Mucosa of descending colon (tissue), 3 donors: ENCODE data around the gene SSB. TPM values are rescaled to one million over a fixed set of nuclear protein-coding genes. Genes with fewer than 3 reads are reported as not detected.
"Not testable (repeated sequence)": the region's sequence is repeated elsewhere in the genome, so short reads cannot be mapped to it uniquely, and the experiment has no call there.

Experiments
- ATAC-seq: fragments of 200-7000 bp; cut with Tn5 transposase; one replicate; pipeline ENCODE4 v1.9.1; 2020; ENCODE audit warnings: mild to moderate bottlenecking, moderate library complexity
- DNase-seq, 3 donors: peaks; one replicate each; pipeline ENCODE4 v3.0.0-alpha.2; 2020
- H3K36me3 ChIP-seq: fragments of 200-600 bp; one replicate; pipeline ENCODE4 v1.8.0; 2021; ENCODE audit warnings: low read depth, mild to moderate bottlenecking
- H3K4me1 ChIP-seq: fragments of 200-600 bp; one replicate; pipeline ENCODE4 v1.8.0; 2021; ENCODE audit warnings: low read depth, mild to moderate bottlenecking
- H3K4me3 ChIP-seq: fragments of 200-600 bp; one replicate; pipeline ENCODE4 v1.8.0; 2021; ENCODE audit warnings: mild to moderate bottlenecking
- H3K9me3 ChIP-seq: fragments of 200-600 bp; one replicate; pipeline ENCODE4 v1.8.0; 2021; ENCODE audit warnings: mild to moderate bottlenecking
- intact Hi-C, 2 donors: fragments of 100-400 bp; cut with DNase I in 1 of 2; cut with micrococcal nuclease in 1 of 2; formaldehyde crosslinking; loops; one replicate each; pipeline versions ENCODE4 v1.11.0 to v1.11.1; 2022; cut with DNase I, micrococcal nuclease
- total RNA-seq, 3 donors: library from RNA; stranded (reverse); fragmentation: NEBNext Ultra II Directional in 2 of 3; extraction: Animal tissue kit (Norgen Biotek cat#: 25700) in 2 of 3; gene quantifications; one replicate each; pipeline versions ENCODE4 v1.2.1 to v1.2.4, GENCODE V29; 2021 to 2023
- TF ChIP-seq, protein P1 (sequence below): fragments of 200-600 bp; IDR thresholded peaks from one replicate; pipeline ENCODE4 v1.8.0; 2022; ENCODE audit warnings: antibody characterized with exemption, mild to moderate bottlenecking
- donor health status: DM: no; HTN: no; CAD: no; lungs with moderate emphysema.
- donor health status: DM: no; HTN: no; CAD: no.
- donor health status: DM: no; HTN: yes; CAD: no.

SSB gene
- total RNA-seq, 3 donors from 2014 or later = 29.2 to 72.3 (median 52.9) TPM

DNA sequence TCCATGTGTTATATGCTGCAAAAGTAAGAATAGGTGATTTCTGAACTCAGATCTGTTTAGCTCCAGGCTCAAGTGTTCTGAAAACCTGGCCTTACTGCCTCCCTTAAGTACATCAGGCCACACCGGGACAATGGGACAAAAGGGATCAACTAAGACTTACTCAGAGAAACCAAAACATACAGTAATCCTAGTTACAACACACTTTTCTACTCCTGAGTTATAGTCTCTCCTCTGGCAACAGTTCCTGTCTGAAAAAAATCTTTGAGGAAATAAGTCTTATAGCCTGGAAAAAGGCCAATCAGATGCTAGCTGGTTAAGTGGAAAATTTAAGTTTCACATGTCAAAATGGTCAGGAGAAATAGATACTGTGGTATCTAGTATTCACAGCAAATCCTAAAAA is 20.4 kb downstream of the SSB start:
- Histone ChIP-seq H3K4me1 (peaks cover 11% of the 10 kb centered on the region), H3K36me3 (no peaks in the 10 kb centered on the region), H3K4me3 (no peak overlapping the region), H3K9me3 (no peaks in the 10 kb centered on the region)
- DNase-seq (no peak), ATAC-seq (no peak)
- TF ChIP-seq, protein P1, sequence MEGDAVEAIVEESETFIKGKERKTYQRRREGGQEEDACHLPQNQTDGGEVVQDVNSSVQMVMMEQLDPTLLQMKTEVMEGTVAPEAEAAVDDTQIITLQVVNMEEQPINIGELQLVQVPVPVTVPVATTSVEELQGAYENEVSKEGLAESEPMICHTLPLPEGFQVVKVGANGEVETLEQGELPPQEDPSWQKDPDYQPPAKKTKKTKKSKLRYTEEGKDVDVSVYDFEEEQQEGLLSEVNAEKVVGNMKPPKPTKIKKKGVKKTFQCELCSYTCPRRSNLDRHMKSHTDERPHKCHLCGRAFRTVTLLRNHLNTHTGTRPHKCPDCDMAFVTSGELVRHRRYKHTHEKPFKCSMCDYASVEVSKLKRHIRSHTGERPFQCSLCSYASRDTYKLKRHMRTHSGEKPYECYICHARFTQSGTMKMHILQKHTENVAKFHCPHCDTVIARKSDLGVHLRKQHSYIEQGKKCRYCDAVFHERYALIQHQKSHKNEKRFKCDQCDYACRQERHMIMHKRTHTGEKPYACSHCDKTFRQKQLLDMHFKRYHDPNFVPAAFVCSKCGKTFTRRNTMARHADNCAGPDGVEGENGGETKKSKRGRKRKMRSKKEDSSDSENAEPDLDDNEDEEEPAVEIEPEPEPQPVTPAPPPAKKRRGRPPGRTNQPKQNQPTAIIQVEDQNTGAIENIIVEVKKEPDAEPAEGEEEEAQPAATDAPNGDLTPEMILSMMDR = no peak
- intact Hi-C loops = no loop called here

DNA sequence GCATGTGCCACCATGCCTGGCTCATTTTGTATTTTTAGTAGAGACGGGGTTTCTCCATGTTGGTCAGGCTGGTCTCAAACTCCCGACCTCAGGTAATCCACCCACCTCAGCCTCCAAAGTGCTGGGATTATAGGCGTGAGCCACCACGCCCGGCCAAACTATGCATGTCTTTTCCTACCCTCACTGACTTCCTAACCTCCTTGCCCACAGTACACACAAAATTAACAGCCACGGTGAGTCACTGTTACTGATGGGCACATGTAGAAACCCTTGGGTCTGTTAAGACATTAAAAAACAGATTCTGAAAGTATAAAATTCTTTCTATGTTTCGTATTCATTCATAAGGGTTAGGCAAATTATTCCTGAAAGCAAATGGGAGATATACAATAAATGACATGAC is 21.4 kb downstream of the SSB start:
- H3K9me3 ChIP-seq, intact Hi-C loops, DNase-seq, H3K36me3 ChIP-seq, H3K4me3 ChIP-seq, ATAC-seq: not testable (repeated sequence)
- peaks cover 15% of the 10 kb centered on the region for H3K4me1 ChIP-seq

DNA sequence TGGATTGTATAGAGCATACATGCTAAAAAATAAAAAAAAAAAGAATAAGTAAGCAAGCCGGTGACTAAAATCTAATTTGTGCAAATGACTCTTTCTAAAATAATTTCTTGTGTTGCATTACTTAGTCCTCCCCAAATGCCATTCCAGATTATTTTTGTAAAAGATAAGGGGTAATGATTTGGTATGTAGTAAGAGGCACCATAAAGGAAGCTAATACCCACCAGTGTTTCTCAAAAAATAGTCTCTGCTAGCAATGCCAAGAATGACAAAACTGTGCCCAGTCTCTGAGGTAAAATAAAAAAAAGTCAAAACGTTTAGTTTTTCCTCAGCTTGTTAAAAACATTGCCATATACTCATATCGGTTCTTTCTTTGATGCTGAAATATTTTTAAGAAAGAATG is 23.4 kb downstream of the SSB start:
- TF ChIP-seq, protein P1 = no peak
- Histone ChIP-seq H3K36me3 (no peaks in the 10 kb centered on the region), H3K4me3 (no peak overlapping the region), H3K9me3 (no peaks in the 10 kb centered on the region), H3K4me1 (peaks cover 17% of the 10 kb centered on the region)
- DNase-seq (no peak), ATAC-seq (no peak)
- intact Hi-C loops = no loop called here

DNA sequence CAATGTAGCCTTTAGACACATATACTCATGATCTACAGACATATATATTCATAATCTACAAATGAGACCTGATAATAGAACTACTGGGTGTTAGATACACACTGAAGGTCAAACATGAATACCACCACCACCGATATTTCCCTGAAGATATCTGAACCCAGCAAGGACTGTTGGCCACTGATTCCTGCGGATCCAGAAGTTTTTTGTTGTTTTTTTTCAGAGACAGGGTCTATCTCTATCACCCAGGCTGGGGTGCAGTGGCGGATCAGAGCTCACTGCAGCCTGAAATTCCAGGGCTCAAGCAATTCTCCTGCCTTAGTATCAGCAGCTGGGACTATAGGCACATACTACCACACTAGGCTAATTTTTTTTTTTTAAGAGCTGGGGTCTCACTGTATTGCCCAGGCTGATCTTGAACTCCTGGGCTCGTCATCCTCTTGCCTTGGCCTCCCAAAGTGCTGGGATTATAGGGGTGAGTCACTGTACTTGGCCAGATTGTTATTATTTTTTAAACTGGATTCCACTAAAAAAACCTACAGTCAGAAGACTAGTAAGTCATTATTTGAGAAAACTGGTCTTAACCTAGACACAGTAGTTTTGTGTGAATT is 24.2 kb downstream of the SSB start:
- Histone ChIP-seq H3K4me1 (peaks cover 17% of the 10 kb centered on the region), H3K36me3 (no peaks in the 10 kb centered on the region), H3K4me3 (no peak overlapping the region), H3K9me3 (no peaks in the 10 kb centered on the region)
- TF ChIP-seq, protein P1 = no peak
- DNase-seq (no peak), ATAC-seq (no peak)
- intact Hi-C loops = no loop called here

DNA sequence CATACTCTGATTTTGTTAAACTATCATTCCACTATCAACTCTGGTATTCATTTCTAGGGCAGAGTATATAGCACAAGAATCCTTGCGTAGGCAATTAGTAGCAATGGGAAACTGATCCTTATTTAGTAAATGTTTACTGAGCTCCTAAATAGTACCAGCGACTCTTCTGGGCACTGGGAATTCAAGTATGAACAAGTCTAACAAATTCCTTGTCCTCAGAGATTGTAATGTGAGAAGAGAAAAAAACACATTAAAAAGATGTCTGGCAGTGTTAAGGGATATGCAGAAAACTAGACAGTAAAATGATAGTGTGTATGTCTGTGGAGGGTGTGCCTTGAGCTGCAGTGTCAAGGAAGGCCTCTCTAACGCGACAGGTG is 25.3 kb downstream of the SSB start:
- intact Hi-C loops = no loop called here
- H3K9me3 ChIP-seq = no peaks in the 10 kb centered on the region
- peak overlapping the region; percentile 47 for H3K4me3 ChIP-seq
- ATAC-seq (no peak), DNase-seq (no peak)
- no peaks in the 10 kb centered on the region for H3K36me3 ChIP-seq
- H3K4me1 ChIP-seq = peaks cover 17% of the 10 kb centered on the region
- TF ChIP-seq, protein P1 = no peak

DNA sequence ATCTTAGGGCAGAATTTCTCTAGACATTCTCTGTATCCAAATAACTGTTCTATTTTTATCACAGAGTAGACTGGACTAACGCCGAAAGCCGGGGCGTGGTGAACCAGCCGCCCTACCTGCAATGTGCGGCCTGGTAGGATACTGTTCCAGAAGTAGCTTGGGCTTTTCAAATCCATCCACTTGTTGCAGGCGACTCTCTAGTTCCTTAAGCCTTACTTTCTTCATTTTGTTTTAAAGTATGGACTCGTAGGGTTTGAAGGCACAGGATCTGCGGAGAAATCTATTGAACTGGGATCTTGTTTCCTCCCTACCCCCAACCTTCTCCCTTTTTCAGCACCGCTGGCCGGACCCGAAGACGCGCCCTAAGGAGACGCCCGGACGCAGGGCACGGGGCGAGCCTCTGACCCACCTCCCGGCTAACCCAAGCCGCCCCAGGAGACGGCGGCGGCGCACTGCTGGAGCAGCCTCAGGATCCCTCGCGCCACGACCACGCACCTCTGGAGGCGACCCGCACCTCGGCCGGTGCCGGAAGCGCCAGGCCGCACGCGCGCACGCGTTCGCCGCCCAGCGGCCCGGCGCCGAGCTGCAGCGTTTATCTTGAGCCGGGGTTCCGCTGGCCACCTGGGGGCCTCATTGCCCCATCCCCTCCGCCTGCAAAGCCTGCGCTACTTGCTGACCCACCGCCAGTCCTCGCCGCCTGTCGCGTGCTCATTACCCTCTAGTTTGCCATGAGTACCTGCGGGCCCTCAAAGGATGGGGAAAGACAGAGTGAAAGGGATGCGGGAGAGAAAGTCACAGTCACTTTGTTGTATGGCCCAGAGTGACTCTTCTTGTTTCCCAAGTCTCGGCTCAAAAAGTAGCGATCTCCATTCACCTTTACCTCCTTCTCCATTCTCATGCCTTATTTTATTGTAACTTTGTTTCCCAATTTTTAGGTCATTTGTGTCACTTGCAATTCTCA is 26.0 kb downstream of the SSB start, which contains the start of gene METTL5:
TSS of gene METTL5 (minus strand) at position 533 of the 961 bp plus-strand sequence. CDS start at position 225, 308 bp downstream.
- Histone ChIP-seq H3K9me3 (no peaks in the 10 kb centered on the region), H3K4me3 (peak within 1 kb of the TSS; percentile 47), H3K4me1 (peaks cover 17% of the 10 kb centered on the region), H3K36me3 (no peaks in the 10 kb centered on the region)
- TF ChIP-seq, protein P1 = peak; percentile 94
- ATAC-seq = peak; percentile 89
- intact Hi-C loops = no loop called here
- DNase-seq = peak; percentile 83 to 90 (median 88)
